Dermis microvascular lymphatic vessel endothelial cell (primary cell): ENCODE measurements around the gene SLC23A2. TPM values are rescaled to one million over a fixed set of nuclear protein-coding genes. Genes with fewer than 3 reads are reported as not detected.
"Not testable (repeated sequence)": the region's sequence is repeated elsewhere in the genome, so short reads cannot be mapped to it uniquely, and the experiment has no call there.

Experiments used
- DNase-seq, 2 donors: peaks; one replicate each; pipeline versions ENCODE4 v3.0.0 to v3.0.0-alpha.2; 2010; ENCODE audit warnings: low read depth in 2 of 2
- total RNA-seq: library from RNA; depleted of rRNA; stranded (reverse); fragments of >200 nt; gene quantifications from 2 replicates; pipeline ENCODE4 v1.2.1, GENCODE V29; 2014

The SLC23A2 gene
- total RNA-seq, 1 donor from 2014 or later: 13.1 TPM

DNA sequence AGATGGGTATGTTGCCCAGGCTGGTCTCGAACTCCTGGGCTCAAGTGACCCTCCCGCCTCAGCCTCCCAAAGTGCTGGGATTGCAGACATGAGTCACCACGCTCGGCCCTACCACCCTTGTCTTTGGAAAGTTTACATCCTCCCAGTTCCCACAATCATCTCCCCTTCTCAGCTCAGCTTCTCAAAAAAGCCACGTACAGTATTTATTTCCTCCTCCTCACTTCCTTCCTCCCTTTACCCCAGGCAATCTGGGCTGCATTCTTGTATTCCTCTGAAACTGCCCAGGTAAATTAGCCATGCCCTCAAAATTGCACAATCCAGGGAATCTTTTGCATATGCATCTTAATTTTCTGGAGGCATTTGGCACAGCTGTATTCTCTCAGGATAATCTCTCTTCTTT, 7.4 kb upstream of the SLC23A2 start:
- no peak for DNase-seq

- DNase-seq: no peak
Measured at GRCh38 chr20:5005326-5005725, 4.0 kb upstream of the SLC23A2 start.

- not testable (repeated sequence) for DNase-seq
Measured at GRCh38 chr20:5004825-5005224, 3.5 kb upstream of the SLC23A2 start.

- no peak for DNase-seq
Measured at GRCh38 chr20:5003626-5004025, 2.3 kb upstream of the SLC23A2 start.

- no peak for DNase-seq
Measured at GRCh38 chr20:5002077-5002413, 735 bp upstream of the SLC23A2 start.

DNA sequence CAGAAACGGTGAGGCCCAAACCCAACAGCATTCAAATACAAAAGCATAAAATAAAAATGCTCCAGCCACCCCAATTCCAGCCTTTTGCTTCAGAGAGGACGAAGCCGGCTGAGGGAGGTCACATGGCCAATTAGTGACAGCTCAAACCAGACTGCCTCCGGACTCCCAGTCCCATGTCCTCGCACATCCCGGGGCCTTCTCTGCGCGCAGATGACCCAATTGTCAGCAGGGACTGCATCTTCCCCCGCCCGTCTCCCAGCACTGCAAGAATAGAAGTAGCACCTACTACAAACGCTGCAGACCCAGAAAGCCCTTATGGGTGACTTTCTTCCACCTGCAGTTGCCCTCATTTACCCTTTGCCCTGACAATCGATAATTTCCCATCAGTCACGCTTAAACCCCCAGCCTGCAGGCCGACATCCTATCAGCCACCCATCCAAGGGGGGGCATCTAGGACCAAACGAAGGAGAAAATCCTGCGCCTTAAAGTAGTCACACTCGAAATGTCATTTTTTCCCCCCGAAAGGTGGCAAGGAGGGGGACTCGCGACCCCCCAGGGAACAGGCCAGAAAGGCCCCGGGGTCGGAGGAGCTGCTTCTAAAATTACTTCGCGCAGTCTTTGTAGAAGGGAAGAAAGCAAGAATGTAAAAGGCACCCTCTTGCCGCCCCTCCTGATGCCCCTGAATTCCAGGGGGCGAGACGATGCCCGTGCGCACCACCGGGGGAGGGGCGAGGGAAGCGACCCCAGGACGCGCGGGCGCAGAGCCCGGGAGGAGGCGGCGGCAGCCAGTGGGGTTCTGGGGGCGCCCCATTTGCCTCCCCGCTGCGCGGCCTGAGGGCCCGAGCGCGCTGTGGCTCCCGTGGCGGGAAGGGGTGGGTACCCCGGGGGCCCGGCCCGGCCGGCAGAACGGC, 792 bp downstream of the SLC23A2 start:
- peak in 1 of 2 donors; percentile 15 for DNase-seq

DNA sequence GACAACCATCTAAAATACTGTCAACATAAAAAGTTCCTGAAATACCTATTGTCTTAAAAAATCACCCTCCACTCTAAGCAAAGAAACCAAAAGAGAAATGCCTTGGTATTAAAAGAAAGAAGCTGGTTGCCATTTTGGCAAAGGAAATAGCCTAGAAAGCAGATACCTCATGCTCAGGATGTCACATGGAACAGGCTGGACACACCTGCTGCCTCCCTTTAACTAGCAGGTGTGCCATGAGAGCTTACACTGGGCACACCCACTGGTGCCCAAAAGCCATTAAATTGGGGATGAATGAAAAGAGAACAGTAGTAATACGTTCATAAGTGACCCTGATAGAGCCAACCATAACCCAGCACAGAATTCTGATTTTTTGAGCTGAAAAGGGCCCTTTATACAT, 1.5 kb downstream of the SLC23A2 start:
- DNase-seq: no peak

- no peak for DNase-seq
Measured at GRCh38 chr20:4998160-4998651, 3.1 kb downstream of the SLC23A2 start.

- DNase-seq: no peak
Measured at GRCh38 chr20:4997222-4997621, 4.1 kb downstream of the SLC23A2 start.

GRCh38 chr20:4989570-4989969, 11.7 kb downstream of the SLC23A2 start:
- DNase-seq: peak in 1 of 2 donors; percentile 39

DNA sequence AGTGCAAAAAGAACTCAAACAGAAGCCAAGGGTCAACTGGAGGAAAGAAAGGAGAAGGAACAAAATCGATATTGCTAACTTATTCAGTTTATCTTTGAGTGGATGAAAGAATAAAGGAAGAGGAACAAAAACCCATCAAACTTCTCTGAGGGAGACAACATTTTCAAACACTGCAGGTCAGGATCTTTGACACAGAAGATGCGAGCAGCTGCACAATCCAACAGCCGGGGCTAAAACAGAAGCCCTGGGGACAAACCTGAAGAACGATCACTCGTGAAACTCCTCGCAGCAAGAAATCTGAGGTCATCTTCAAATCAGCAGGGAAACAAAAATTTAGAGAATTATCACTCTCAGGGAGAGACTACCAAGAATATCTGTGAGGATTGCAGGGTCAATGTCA, 14.2 kb downstream of the SLC23A2 start:
- no peak for DNase-seq

DNA sequence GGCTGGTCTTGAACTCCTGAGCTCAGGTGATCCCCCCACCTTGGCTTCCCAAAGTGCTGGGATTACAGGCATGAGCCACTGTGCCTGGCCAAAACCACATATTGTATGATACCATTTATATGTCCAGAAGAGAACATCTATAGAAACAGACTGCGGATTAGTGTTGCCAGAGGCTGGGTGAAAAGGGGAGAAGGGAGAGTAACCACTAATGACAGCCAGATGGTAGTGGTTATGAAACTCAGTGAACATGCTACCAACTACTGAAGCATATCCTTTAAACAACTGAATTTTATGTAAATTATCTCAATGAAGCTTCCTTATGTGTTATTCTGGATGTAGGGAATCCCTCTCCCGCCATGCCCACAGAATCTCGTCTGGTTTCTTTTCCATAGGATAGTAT, 15.7 kb downstream of the SLC23A2 start:
- DNase-seq: no peak

- no peak for DNase-seq
Measured at GRCh38 chr20:4982281-4982680, 19.0 kb downstream of the SLC23A2 start.

DNA sequence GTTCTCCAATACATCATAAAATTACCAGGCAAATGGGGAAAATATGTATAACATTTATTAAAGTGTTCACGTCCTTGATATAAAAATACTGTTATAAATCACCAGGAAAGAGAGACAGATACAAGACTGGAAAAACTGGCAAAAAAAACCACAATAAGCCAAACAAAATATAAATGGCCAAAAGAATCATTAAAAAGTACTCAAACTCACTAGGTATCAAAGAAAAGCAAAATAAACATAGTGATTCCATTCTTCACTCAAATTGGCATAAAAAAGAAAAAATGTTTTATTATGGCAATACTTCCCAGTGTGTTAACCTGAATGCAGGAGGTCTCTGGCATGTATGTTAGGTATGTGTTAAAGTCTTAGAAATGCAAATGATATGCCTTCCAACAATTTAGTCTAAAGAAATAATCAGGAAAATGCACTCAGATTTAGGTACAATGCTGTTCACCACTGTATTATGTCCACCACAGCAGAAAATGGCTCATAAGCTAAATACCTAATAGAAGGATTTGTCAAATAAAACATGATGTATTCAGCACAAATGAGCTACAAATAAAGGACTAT, 21.4 kb downstream of the SLC23A2 start:
- DNase-seq: no peak

GRCh38 chr20:4978050-4978918, 23.0 kb downstream of the SLC23A2 start:
- DNase-seq: peak; percentile 20 to 27

- not testable (repeated sequence) for DNase-seq
Measured at GRCh38 chr20:4976014-4976413, 25.3 kb downstream of the SLC23A2 start.

- DNase-seq: peak; percentile 68 to 93
Measured at GRCh38 chr20:4973330-4974097, 27.8 kb downstream of the SLC23A2 start.

DNA sequence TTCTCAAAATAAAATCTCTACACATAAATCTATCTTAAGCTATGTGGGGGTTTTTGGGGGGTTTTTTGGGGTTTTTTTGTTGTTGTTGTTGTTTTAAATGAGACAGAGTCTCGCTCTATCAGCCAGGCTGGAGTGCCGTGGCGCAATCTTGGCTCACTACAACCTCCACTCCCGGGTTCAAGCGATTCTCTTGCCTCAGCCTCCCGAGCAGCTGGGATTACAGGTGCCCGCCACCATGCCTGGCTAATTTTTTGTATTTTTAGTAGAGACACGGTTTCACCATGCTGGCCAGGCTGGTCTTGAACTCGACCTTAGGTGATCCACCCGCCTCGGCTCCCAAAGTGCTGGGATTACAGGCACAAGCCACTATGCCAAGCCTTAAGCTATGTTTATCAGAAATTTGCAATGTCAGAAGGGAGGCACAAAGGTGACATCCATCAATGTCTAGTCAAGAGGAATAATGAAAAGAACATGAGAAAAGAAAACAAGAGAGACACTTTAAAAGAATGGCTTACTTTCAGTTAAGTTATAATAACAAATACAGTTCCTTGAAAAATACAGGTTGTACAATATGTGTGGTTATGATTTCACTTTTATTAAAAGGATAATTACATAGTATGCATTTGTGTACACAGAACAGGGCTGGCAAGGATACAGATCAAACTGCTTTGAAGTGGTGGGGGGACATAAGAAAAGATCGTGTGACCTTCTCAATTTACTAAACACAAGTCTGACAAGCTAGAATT, 28.6 kb downstream of the SLC23A2 start:
- DNase-seq: peak in 1 of 2 donors; percentile 25

DNA sequence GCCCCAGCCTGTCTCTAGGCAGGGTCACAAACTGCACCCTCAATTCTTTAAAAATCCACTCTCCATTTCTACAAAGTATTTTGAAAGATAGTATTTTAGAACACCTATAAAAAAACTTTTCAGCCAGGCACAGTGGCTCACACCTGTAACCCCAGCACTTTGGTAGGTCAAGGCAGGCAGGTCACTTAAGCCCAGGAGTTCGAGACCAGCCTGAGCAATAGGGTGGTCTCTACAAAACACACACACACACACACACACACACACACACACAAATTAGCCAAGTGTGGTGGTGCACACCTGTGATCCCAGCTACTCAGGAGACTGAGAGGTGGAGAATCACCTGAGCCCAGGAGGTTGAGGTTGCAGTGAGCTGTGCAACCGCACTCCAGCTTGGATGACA, 30.2 kb downstream of the SLC23A2 start:
- DNase-seq: no peak

GRCh38 chr20:4967752-4968477, 33.4 kb downstream of the SLC23A2 start:
- no peak for DNase-seq
